ENCODE measurements around the gene ETV7.

The ETV7 gene

DNA sequence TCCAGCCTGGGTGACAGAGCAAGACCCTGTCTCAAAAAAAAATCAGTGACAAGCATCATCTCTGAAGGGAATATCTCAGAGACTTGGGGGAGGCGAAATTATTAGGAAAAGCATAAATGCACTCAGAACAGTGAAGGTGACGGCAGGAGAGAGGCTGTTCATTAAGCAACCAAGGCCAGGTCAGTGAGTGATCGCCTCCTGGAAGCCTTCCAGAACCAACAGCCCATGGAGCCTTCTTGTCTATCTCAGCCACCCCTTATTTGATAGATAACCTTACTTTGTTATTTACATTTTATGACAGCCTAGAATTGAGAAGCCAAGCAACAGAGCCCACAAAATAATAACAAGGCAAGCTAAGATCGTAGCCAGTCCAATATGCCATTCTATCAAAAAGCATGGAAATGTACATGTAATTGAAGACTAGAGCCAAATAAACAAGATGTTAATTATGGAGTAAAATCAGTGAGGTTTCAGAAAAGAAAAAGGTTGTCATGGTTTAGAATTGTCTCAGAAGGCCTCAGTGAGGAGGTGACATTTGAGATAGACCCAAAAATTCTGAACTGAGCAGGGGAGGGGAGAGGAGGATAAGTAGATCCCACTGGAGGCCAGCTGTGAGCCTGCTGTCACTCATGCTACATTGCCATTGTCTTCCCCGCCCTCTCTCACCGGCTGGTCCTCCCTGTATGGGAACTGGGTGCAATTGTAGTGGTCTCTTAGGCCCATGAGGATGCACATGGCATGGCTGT lies 68.6 kb downstream of the ETV7 start:
- no peak for DNase-seq

DNA sequence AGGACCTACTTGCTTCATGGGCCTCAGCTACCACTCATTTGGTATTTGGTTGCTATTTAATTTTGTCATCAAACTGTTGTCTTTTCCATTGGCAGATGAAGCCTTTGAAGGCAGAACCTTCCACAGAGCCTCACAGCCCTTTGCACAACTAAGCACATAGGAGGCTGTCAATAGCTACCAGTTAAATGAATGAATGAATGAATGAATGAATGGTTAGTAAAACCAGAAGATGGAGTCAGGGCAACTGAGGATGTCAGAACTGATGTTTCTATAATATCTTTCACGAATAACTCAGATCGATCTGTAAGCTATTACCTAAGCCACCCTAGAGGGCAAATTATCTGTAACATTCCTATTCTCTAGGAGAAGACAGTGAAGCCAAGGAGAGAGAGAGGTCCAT lies 69.8 kb downstream of the ETV7 start:
- no peak for DNase-seq

Measured in NCI-H510A (cell line).